Sigmoid colon (tissue), 7 donors: ENCODE measurements around the gene AGBL5. TPM values are rescaled to one million over a fixed set of nuclear protein-coding genes. Genes with fewer than 3 reads are reported as not detected.
"Not testable (repeated sequence)": the region's sequence is repeated elsewhere in the genome, so short reads cannot be mapped to it uniquely, and the experiment has no call there.

Source experiments
- DNase-seq: peaks from one replicate; pipeline ENCODE4 v3.0.0-alpha.2; 2019
- H3K27ac ChIP-seq, 4 donors: fragments of 200-600 bp; sonication (generic); one replicate each; pipeline ENCODE4 v1.5.1; 2016 to 2019; ENCODE audit warnings: mild to moderate bottlenecking in 1 of 4
- H3K27me3 ChIP-seq, 3 donors: fragments of 200-600 bp; sonication (generic); one replicate each; pipeline ENCODE4 v1.5.1; 2019; ENCODE audit warnings: mild to moderate bottlenecking in 1 of 3
- H3K36me3 ChIP-seq, 4 donors: fragments of 200-600 bp; sonication (generic); one replicate each; pipeline ENCODE4 v1.5.1; 2016 to 2019
- H3K4me1 ChIP-seq, 4 donors: fragments of 200-600 bp; sonication (generic); one replicate each; pipeline ENCODE4 v1.5.1; 2017 to 2019
- H3K4me3 ChIP-seq, 4 donors: fragments of 200-600 bp; sonication (generic); one replicate each; pipeline ENCODE4 v1.5.1; 2017 to 2019; ENCODE audit warnings: mild to moderate bottlenecking in 2 of 4, moderate library complexity in 1 of 4
- H3K9me3 ChIP-seq, 4 donors: fragments of 200-600 bp in 3 of 4; sonication (generic) in 3 of 4; one replicate each; pipeline versions ENCODE4 v1.5.1 to v1.6.1; 2013 to 2019
- CTCF ChIP-seq, 4 experiments: fragments of 450-650 bp in 3 of 4; fragments of 200-600 bp in 1 of 4; IDR thresholded peaks; one replicate each; pipeline ENCODE4 v1.5.1; 2016 to 2019; ENCODE audit warnings: antibody characterized with exemption in 4 of 4, mild to moderate bottlenecking in 3 of 4, moderate library complexity in 2 of 4
- EP300 ChIP-seq, 4 donors: sonication (generic); formaldehyde crosslinking; IDR thresholded peaks; one replicate each; pipeline ENCODE4 v1.6.1; 2017; ENCODE audit warnings: antibody characterized with exemption in 4 of 4
- POLR2A ChIP-seq, 2 donors: fragments of 450-650 bp; IDR thresholded peaks; one replicate each; pipeline ENCODE4 v1.6.1; 2016; ENCODE audit warnings: antibody characterized with exemption in 2 of 2, mild to moderate bottlenecking in 2 of 2, moderate library complexity in 2 of 2
- POLR2AphosphoS5 ChIP-seq, 4 donors: sonication (generic); formaldehyde crosslinking; IDR thresholded peaks; one replicate each; pipeline ENCODE4 v1.6.1; 2017; ENCODE audit warnings: antibody characterized with exemption in 4 of 4
- WGBS, 2 donors: extraction: QIAGEN DNeasy Blood & Tissue Kit; methylation state at CpG; one replicate each; pipeline ENCODE4 v1.1.7; 2013; 5-methylcytosine and 5-hydroxymethylcytosine counted together
- intact Hi-C: fragments of 100-400 bp; cut with DNase I; formaldehyde crosslinking; loops from one replicate; pipeline ENCODE4 v1.15.1; 2023
- polyA plus RNA-seq, 3 donors: library from polyadenylated mRNA; stranded (reverse); fragments of 200-250 nt; gene quantifications; one replicate each; pipeline ENCODE4 v1.2.3, GENCODE V29; 2013
- total RNA-seq, 4 donors: library from RNA; depleted of rRNA; stranded (reverse); fragments of >200 nt; gene quantifications; one replicate each; pipeline ENCODE4 v1.1.0, GENCODE V29; 2016
- donor health status: healthy with polysubstance abuse.
- donor health status: Bipolar disorder and iron deficiency.
- donor health status: healthy.

The AGBL5 gene
- total and polyA plus RNA-seq, 7 donors = 12.4 to 23.3 (median 16.8) TPM

GRCh38 chr2:27115519-27115918, 64.1 kb downstream of the AGBL5 start:
- TF ChIP-seq EP300 (IDR thresholded peaks at IDR 0.05) = no peak
- no peak for TF ChIP-seq POLR2AphosphoS5 (IDR thresholded peaks at IDR 0.05)
- TF ChIP-seq POLR2A (IDR thresholded peaks at IDR 0.05) = no peak
- TF ChIP-seq CTCF (IDR thresholded peaks at IDR 0.05) = no peak
- H3K4me3 ChIP-seq = no peak overlapping the region
- H3K36me3 ChIP-seq = no peaks in the 10 kb centered on the region
- no peak overlapping the region for H3K27ac ChIP-seq
- peaks cover 0 to 12% (median 10%) of the 10 kb centered on the region in 4 donors for H3K4me1 ChIP-seq
- WGBS, 2 donors = 58 to 71% methylated on average over 2 of the region's 2 CpGs
- no peak for DNase-seq
- peaks cover 16 to 33% (median 23%) of the 10 kb centered on the region in 3 donors for H3K27me3 ChIP-seq
- intact Hi-C loops = no loop called here
- no peaks in the 10 kb centered on the region for H3K9me3 ChIP-seq

DNA sequence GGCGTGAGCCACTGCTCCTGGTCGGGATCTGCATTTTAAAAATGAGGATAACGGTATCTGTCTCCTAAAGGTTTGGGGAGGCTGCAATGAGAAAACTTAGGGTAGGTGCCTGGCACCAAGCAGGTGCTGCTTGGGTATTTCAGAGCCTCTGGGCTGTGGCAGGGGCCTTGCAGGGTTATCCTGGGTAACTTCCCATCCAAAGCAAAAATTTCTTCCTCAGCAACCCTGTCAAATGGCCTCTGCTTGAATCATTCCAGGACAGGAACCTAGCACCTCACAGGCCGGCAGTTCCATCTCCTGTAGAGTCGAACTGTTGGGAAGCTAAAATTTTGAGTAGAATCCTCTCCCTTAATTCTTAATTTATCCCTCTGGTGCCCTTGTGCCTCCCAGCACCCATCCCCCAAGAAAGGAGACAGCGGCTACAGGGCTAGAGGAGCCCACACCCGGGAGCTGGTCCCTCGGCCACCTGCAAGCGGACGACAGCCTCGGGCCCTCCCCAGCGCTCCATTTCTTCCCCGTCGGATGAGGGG, 66.6 kb downstream of the AGBL5 start:
- peaks cover 16 to 33% (median 23%) of the 10 kb centered on the region in 3 donors for H3K27me3 ChIP-seq
- no peaks in the 10 kb centered on the region for H3K36me3 ChIP-seq
- TF ChIP-seq EP300 (IDR thresholded peaks at IDR 0.05) (no peak), CTCF (IDR thresholded peaks at IDR 0.05) (no peak), POLR2A (IDR thresholded peaks at IDR 0.05) (no peak), POLR2AphosphoS5 (IDR thresholded peaks at IDR 0.05) (no peak)
- 33 to 35% methylated on average over 14 of the region's 14 CpGs for WGBS, 2 donors
- DNase-seq = no peak
- H3K4me3 ChIP-seq = peak overlapping the region in 2 of 4 donors; percentile 39 to 44
- intact Hi-C loops = no loop called here
- no peaks in the 10 kb centered on the region for H3K9me3 ChIP-seq
- H3K4me1 ChIP-seq = peaks cover 0 to 12% (median 10%) of the 10 kb centered on the region in 4 donors
- H3K27ac ChIP-seq = no peak overlapping the region

GRCh38 chr2:27118525-27119329, 67.3 kb downstream of the AGBL5 start, which contains the start of gene CGREF1:
CGREF1 (minus strand) TSS chr2:27119128; CDS start chr2:27104366, 14,762 bp downstream.
- TF ChIP-seq POLR2AphosphoS5 (IDR thresholded peaks at IDR 0.05) = no peak
- no peak for TF ChIP-seq CTCF (IDR thresholded peaks at IDR 0.05)
- TF ChIP-seq EP300 (IDR thresholded peaks at IDR 0.05) = no peak
- no peak for TF ChIP-seq POLR2A (IDR thresholded peaks at IDR 0.05)
- peaks cover 0 to 18% (median 11%) of the 10 kb centered on the region in 4 donors for H3K4me1 ChIP-seq
- DNase-seq = no peak
- no peaks in the 10 kb centered on the region for H3K9me3 ChIP-seq
- 2 to 5% methylated on average over 84 of the region's 84 CpGs for WGBS, 2 donors
- peak within 1 kb of the TSS in 3 of 4 donors; percentile 34 to 44 (median 39) for H3K4me3 ChIP-seq
- no peak within 1 kb of the TSS for H3K27ac ChIP-seq
- intact Hi-C loops = no loop called here
- no peaks in the 10 kb centered on the region for H3K36me3 ChIP-seq
- H3K27me3 ChIP-seq = peaks cover 16 to 33% (median 23%) of the 10 kb centered on the region in 3 donors

GRCh38 chr2:27119330-27119670, 67.8 kb downstream of the AGBL5 start:
- 75 to 85% methylated on average over 8 of the region's 8 CpGs for WGBS, 2 donors
- H3K36me3 ChIP-seq, intact Hi-C loops, H3K9me3 ChIP-seq, H3K27ac ChIP-seq, DNase-seq: not testable (repeated sequence)
- H3K4me1 ChIP-seq = peaks cover 0 to 23% (median 13%) of the 10 kb centered on the region in 4 donors
- H3K27me3 ChIP-seq = peaks cover 16 to 33% (median 23%) of the 10 kb centered on the region in 3 donors
- peak overlapping the region in 3 of 4 donors; percentile 34 to 44 (median 39) for H3K4me3 ChIP-seq

Other genes with a start within 250 kb of the AGBL5 start
- gene DPYSL5, start 203.5 kb upstream of the AGBL5 start, total RNA-seq = 1 to 10 TPM in 2 of 4 donors, under 1 TPM in 2; 0.16 to 1.9 (median 1.0) TPM
- gene DPYSL5, start 203.5 kb upstream of the AGBL5 start, polyA plus RNA-seq = under 1 TPM in 1 of 3 donors, not detected in 2; 0.74 TPM
- 10 to 100 TPM in 1 of 4 donors, 1 to 10 TPM in 3; 5.1 to 27.4 (median 8.9) TPM for gene MAPRE3, start 81.0 kb upstream of the AGBL5 start, total RNA-seq
- 10 to 100 TPM; 15.6 to 73.3 (median 32.1) TPM for gene MAPRE3, start 81.0 kb upstream of the AGBL5 start, polyA plus RNA-seq
- gene TMEM214, start 18.7 kb upstream of the AGBL5 start, total RNA-seq = 10 to 100 TPM; 26.4 to 39.4 (median 35.0) TPM
- 10 to 100 TPM; 16.0 to 65.7 (median 16.2) TPM for gene TMEM214, start 18.7 kb upstream of the AGBL5 start, polyA plus RNA-seq
- 100 to 1,000 TPM; 244 to 428 (median 382) TPM for gene OST4, start 20.0 kb downstream of the AGBL5 start, total RNA-seq
- 100 to 1,000 TPM; 366 to 688 (median 635) TPM for gene OST4, start 20.0 kb downstream of the AGBL5 start, polyA plus RNA-seq
- 100 to 1,000 TPM; 156 to 350 (median 279) TPM for gene EMILIN1, start 26.9 kb downstream of the AGBL5 start, total RNA-seq
- gene EMILIN1, start 26.9 kb downstream of the AGBL5 start, polyA plus RNA-seq = 10 to 100 TPM in 1 of 3 donors, 1 to 10 TPM in 2; 4.8 to 50.9 (median 5.3) TPM
- gene KHK, start 35.1 kb downstream of the AGBL5 start, total RNA-seq = 1 to 10 TPM; 1.6 to 5.3 (median 3.8) TPM
- 10 to 100 TPM in 1 of 3 donors, 1 to 10 TPM in 2; 2.4 to 12.7 (median 6.7) TPM for gene KHK, start 35.1 kb downstream of the AGBL5 start, polyA plus RNA-seq
- 1 to 10 TPM in 2 of 4 donors, under 1 TPM in 2; 0.68 to 1.4 (median 0.97) TPM for gene CGREF1, start 67.5 kb downstream of the AGBL5 start, total RNA-seq
- gene CGREF1, start 67.5 kb downstream of the AGBL5 start, polyA plus RNA-seq = 1 to 10 TPM in 1 of 3 donors, not detected in 2; 2.6 TPM
- gene ABHD1, start 72.1 kb downstream of the AGBL5 start, total RNA-seq = not detected
- gene ABHD1, start 72.1 kb downstream of the AGBL5 start, polyA plus RNA-seq = under 1 TPM in 1 of 3 donors, not detected in 2; 0.15 TPM
- 10 to 100 TPM; 47.6 to 58.5 (median 51.6) TPM for gene PREB, start 83.0 kb downstream of the AGBL5 start, total RNA-seq
- gene PREB, start 83.0 kb downstream of the AGBL5 start, polyA plus RNA-seq = 10 to 100 TPM; 28.2 to 50.1 (median 41.8) TPM
- not detected for gene PRR30, start 87.7 kb downstream of the AGBL5 start, total RNA-seq
- gene PRR30, start 87.7 kb downstream of the AGBL5 start, polyA plus RNA-seq = not detected
- gene TCF23, start 97.3 kb downstream of the AGBL5 start, total RNA-seq = not detected
- under 1 TPM in 1 of 3 donors, not detected in 2; 0.03 TPM for gene TCF23, start 97.3 kb downstream of the AGBL5 start, polyA plus RNA-seq
- 100 to 1,000 TPM; 128 to 226 (median 159) TPM for gene ATRAID, start 160.4 kb downstream of the AGBL5 start, total RNA-seq
- gene ATRAID, start 160.4 kb downstream of the AGBL5 start, polyA plus RNA-seq = 10 to 100 TPM; 58.5 to 99.7 (median 73.9) TPM
- gene SLC5A6, start 160.6 kb downstream of the AGBL5 start, total RNA-seq = 10 to 100 TPM in 3 of 4 donors, 1 to 10 TPM in 1; 7.2 to 15.5 (median 12.9) TPM
- 10 to 100 TPM in 1 of 3 donors, 1 to 10 TPM in 2; 2.4 to 26.7 (median 3.5) TPM for gene SLC5A6, start 160.6 kb downstream of the AGBL5 start, polyA plus RNA-seq
- 10 to 100 TPM in 3 of 4 donors, 1 to 10 TPM in 1; 9.1 to 25.2 (median 17.1) TPM for gene CAD, start 165.7 kb downstream of the AGBL5 start, total RNA-seq
- gene CAD, start 165.7 kb downstream of the AGBL5 start, polyA plus RNA-seq = 10 to 100 TPM in 1 of 3 donors, 1 to 10 TPM in 2; 1.8 to 27.4 (median 3.0) TPM
- gene SLC30A3, start 211.4 kb downstream of the AGBL5 start, total RNA-seq = 1 to 10 TPM in 1 of 4 donors, under 1 TPM in 2, not detected in 1; 0.28 to 1.1 (median 0.68) TPM
- under 1 TPM in 2 of 3 donors, not detected in 1; 0.10 to 0.60 TPM for gene SLC30A3, start 211.4 kb downstream of the AGBL5 start, polyA plus RNA-seq
- 1 to 10 TPM in 1 of 4 donors, under 1 TPM in 1, not detected in 2; 0.71 to 1.7 TPM for gene DNAJC5G, start 223.8 kb downstream of the AGBL5 start, total RNA-seq
- gene DNAJC5G, start 223.8 kb downstream of the AGBL5 start, polyA plus RNA-seq = not detected
- gene TRIM54, start 230.8 kb downstream of the AGBL5 start, total RNA-seq = under 1 TPM in 1 of 4 donors, not detected in 3; 0.41 TPM
- under 1 TPM in 2 of 3 donors, not detected in 1; 0.16 to 0.46 TPM for gene TRIM54, start 230.8 kb downstream of the AGBL5 start, polyA plus RNA-seq